ENCODE data around the gene NLN. TPM values are rescaled to one million over a fixed set of nuclear protein-coding genes. Genes with fewer than 3 reads are reported as not detected.

NLN gene
- total RNA-seq, 2 experiments from 2014 or later, result 1.4 to 2.5 TPM

DNA sequence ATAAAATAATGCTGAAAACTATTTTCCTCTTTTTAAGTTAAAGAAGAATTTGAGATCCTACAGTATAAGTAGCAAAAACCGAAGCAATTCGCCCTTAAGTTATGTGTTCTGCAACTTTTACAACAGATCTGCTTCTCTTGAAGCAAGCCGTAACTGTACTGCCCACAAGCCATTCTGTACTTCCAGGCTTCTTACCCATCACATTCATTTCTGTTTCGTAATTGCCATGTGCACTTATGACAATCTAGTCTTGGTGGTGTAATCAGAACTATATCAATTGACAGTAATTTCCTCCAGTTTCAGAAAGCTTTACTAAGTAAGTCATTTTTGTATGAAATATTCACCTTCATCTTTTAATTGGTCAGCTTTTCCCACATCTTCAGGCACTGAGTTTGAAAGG, 13.9 kb upstream of the NLN start:
- no peak for DNase-seq
- H3K36me3 ChIP-seq (ENCODE audit: insufficient read depth, low read length), result peaks cover 73% of the 10 kb centered on the region
- no peak overlapping the region for H3K27ac Mint-ChIP-seq

GRCh38 chr5:65718576-65719310, 3.3 kb upstream of the NLN start:
- Histone ChIP-seq H3K27ac (ENCODE audit: low read depth in 1 of 2, low read length in 2 of 2) (peak overlapping the region; percentile 83 to 97), H3K9me3 (ENCODE audit: control insufficient read depth in 1 of 2, insufficient read depth in 1 of 2, low read length in 2 of 2) (no peaks in the 10 kb centered on the region), H3K4me3 (ENCODE audit: low read length) (peak overlapping the region; percentile 88), H3K36me3 (ENCODE audit: insufficient read depth, low read length) (peaks cover 37% of the 10 kb centered on the region), H3K27me3 (ENCODE audit: control insufficient read depth in 1 of 2, insufficient read depth in 2 of 2, low read length in 2 of 2) (no peaks in the 10 kb centered on the region), H3K4me1 (ENCODE audit: insufficient read depth, low read length) (peaks cover 43% of the 10 kb centered on the region)
- POLR2A ChIA-PET, result interaction anchor here (0.7 to 1.2 kb wide), 5 partner anchors 9 to 425 kb away, joined by 3 to 4 read pairs (median 3); partner anchors contain the start of genes CENPK, PPWD1, SREK1 and TRIM23
- no peak overlapping the region for H3K27ac Mint-ChIP-seq
- peaks cover 18% of the 10 kb centered on the region for H3K36me3 Mint-ChIP-seq (ENCODE audit: low read depth)
- H3K27me3 Mint-ChIP-seq, result no peaks in the 10 kb centered on the region
- no peak for TF ChIP-seq CTCF (IDR thresholded peaks at IDR 0.05)
- intact Hi-C loops (cut with DNase I, micrococcal nuclease), result no loop called here
- CTCF ChIA-PET, result no interaction called here
- DNase-seq (no peak), ATAC-seq (ENCODE audit: poor library complexity) (no peak)
- H3K4me3 Mint-ChIP-seq, result no peak overlapping the region
- H3K9me3 Mint-ChIP-seq, result no peaks in the 10 kb centered on the region
- H3K4me1 Mint-ChIP-seq (ENCODE audit: low read depth), result peaks cover 22% of the 10 kb centered on the region

More for the DNA sequence above, 13.9 kb upstream of the NLN start:
- Mint-ChIP-seq H3K36me3 (ENCODE audit: low read depth) (peaks cover 72% of the 10 kb centered on the region), H3K4me1 (ENCODE audit: low read depth) (peaks cover 20% of the 10 kb centered on the region), H3K4me3 (no peak overlapping the region), H3K9me3 (no peaks in the 10 kb centered on the region), H3K27me3 (no peaks in the 10 kb centered on the region)
- TF ChIP-seq CTCF (IDR thresholded peaks at IDR 0.05), result no peak
- POLR2A ChIA-PET, result interaction anchor here (1.0 kb wide), 1 partner anchor 14 kb away, joined by 5 read pairs; the partner anchor contains the start of genes NLN and SGTB
- Histone ChIP-seq H3K27me3 (ENCODE audit: control insufficient read depth in 1 of 2, insufficient read depth in 2 of 2, low read length in 2 of 2) (no peaks in the 10 kb centered on the region), H3K4me1 (ENCODE audit: insufficient read depth, low read length) (peaks cover under 1% of the 10 kb centered on the region), H3K4me3 (ENCODE audit: low read length) (no peak overlapping the region), H3K27ac (ENCODE audit: low read depth in 1 of 2, low read length in 2 of 2) (no peak overlapping the region), H3K9me3 (ENCODE audit: control insufficient read depth in 1 of 2, insufficient read depth in 1 of 2, low read length in 2 of 2) (no peaks in the 10 kb centered on the region)
- CTCF ChIA-PET, result interaction anchor here (1.1 kb wide), 1 partner anchor 10 kb away, joined by 3 read pairs; no protein-coding TSS in a partner anchor
- no peak for ATAC-seq (ENCODE audit: poor library complexity)
- intact Hi-C loops (cut with DNase I, micrococcal nuclease), result no loop called here

GRCh38 chr5:65721050-65721719, 820 bp upstream of the NLN start:
- peaks cover 24% of the 10 kb centered on the region for H3K36me3 ChIP-seq (ENCODE audit: insufficient read depth, low read length)
- no peaks in the 10 kb centered on the region for H3K9me3 Mint-ChIP-seq
- H3K27me3 Mint-ChIP-seq, result no peaks in the 10 kb centered on the region
- H3K4me3 Mint-ChIP-seq, result no peak overlapping the region
- H3K4me1 ChIP-seq (ENCODE audit: insufficient read depth, low read length), result peaks cover 39% of the 10 kb centered on the region
- no peak for TF ChIP-seq CTCF (IDR thresholded peaks at IDR 0.05)
- peak overlapping the region; percentile 88 for H3K4me3 ChIP-seq (ENCODE audit: low read length)
- H3K36me3 Mint-ChIP-seq (ENCODE audit: low read depth), result peaks cover 18% of the 10 kb centered on the region
- H3K27me3 ChIP-seq (ENCODE audit: control insufficient read depth in 1 of 2, insufficient read depth in 2 of 2, low read length in 2 of 2), result no peaks in the 10 kb centered on the region
- H3K4me1 Mint-ChIP-seq (ENCODE audit: low read depth), result peaks cover 26% of the 10 kb centered on the region
- H3K27ac Mint-ChIP-seq, result no peak overlapping the region
- ChIA-PET CTCF (interaction anchor here (1.3 to 1.7 kb wide), 2 partner anchors 10 to 204 kb away, joined by 3 to 4 read pairs; no protein-coding TSS in a partner anchor), POLR2A (interaction anchor here (1.0 to 4.9 kb wide), 8 partner anchors 13 to 423 kb away, joined by 3 to 86 read pairs (median 9); partner anchors contain the start of genes CENPK, ERBIN, PPWD1 and SHLD3)
- ATAC-seq (ENCODE audit: poor library complexity) (peak; percentile 15), DNase-seq (peak in 8 of 14 experiments; percentile 3 to 60 (median 29))
- peak overlapping the region; percentile 83 to 97 for H3K27ac ChIP-seq (ENCODE audit: low read depth in 1 of 2, low read length in 2 of 2)
- no peaks in the 10 kb centered on the region for H3K9me3 ChIP-seq (ENCODE audit: control insufficient read depth in 1 of 2, insufficient read depth in 1 of 2, low read length in 2 of 2)
- intact Hi-C loops (cut with DNase I, micrococcal nuclease), result loop anchor here (1.0 to 5.0 kb wide), 3 partner anchors 97 to 421 kb away; partner anchors contain the start of genes ERBIN (in 2 of the 2), SREK1 (in 2 of the 2) and TRIM23 (in 1 of the 2)

All from CD4-positive, alpha-beta T cell (primary cell).